SK-N-MC (cell line): ENCODE measurements around the gene AP2S1.

Experiments used
- DNase-seq: peaks from one replicate; pipeline ENCODE4 v3.0.0-alpha.2; 2011; ENCODE audit warnings: low read depth, low spot score
- H3K27ac ChIP-seq: fragments of 200-600 bp; sonication (generic); 2 replicates; pipeline ENCODE4 v1.5.1; 2016; ENCODE audit warnings: mixed run types
- H3K36me3 ChIP-seq: fragments of 200-600 bp; sonication (generic); 2 replicates; pipeline ENCODE4 v1.6.1; 2017; ENCODE audit warnings: antibody characterized with exemption, low read length, mixed read lengths; ENCODE audit not compliant: insufficient read depth
- H3K4me3 ChIP-seq: fragments of 200-600 bp; sonication (generic); 2 replicates; pipeline ENCODE4 v1.5.1; 2016
- H3K9ac ChIP-seq: fragments of 200-600 bp; sonication (generic); 2 replicates; pipeline ENCODE4 v1.8.0; 2017; ENCODE audit warnings: mixed run types, mixed read lengths; ENCODE audit not compliant: insufficient read length
- H3K9me3 ChIP-seq: fragments of 200-600 bp; sonication (generic); 2 replicates; pipeline ENCODE4 v1.6.1; 2017; ENCODE audit warnings: low read depth, mild to moderate bottlenecking, antibody characterized with exemption, low read length, moderate library complexity, mixed read lengths
- EZH2 ChIP-seq: fragments of 200-600 bp; sonication (generic); IDR thresholded peaks from one replicate; pipeline ENCODE4 v1.6.1; 2017; ENCODE audit warnings: antibody characterized with exemption
- FOXP2 ChIP-seq: optimal IDR thresholded peaks from 2 replicates; pipeline ENCODE3; 2011; ENCODE audit warnings: mild to moderate bottlenecking, moderate library complexity; ENCODE audit not compliant: insufficient read depth; ENCODE audit errors: extremely low read length, control extremely low read depth
- POLR2AphosphoS5 ChIP-seq: IDR thresholded peaks from 2 replicates; pipeline ENCODE4 v1.6.1; 2012; ENCODE audit warnings: mild to moderate bottlenecking, low read depth, low read length, borderline replicate concordance

AP2S1 gene

DNA sequence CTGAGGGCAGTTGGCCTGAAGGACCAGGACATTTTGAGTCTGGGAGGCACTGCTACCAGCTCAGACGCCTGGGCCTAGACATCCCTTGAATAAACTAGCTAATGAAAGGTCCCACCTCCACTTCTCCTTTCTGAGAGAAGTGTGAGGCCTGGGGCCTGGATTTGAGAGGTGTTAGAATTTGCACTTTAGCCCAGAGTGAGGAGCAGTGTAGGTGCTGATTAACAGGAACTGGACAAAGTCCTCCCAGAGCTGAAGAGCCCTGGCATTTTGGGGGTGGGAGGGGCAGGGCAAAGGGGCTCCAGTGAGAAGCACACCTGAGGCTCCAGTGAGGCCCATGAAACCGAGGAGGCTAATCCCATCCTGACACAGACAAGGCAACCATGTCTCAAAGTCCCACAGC, 47.1 kb downstream of the AP2S1 start:
- TF ChIP-seq FOXP2 (no peak), EZH2 (no peak), POLR2AphosphoS5 (no peak)
- H3K4me3 ChIP-seq, result no peak overlapping the region
- DNase-seq, result no peak
- H3K9me3 ChIP-seq, result no peaks in the 10 kb centered on the region
- no peak overlapping the region for H3K27ac ChIP-seq
- no peaks in the 10 kb centered on the region for H3K36me3 ChIP-seq
- H3K9ac ChIP-seq, result no peak overlapping the region

DNA sequence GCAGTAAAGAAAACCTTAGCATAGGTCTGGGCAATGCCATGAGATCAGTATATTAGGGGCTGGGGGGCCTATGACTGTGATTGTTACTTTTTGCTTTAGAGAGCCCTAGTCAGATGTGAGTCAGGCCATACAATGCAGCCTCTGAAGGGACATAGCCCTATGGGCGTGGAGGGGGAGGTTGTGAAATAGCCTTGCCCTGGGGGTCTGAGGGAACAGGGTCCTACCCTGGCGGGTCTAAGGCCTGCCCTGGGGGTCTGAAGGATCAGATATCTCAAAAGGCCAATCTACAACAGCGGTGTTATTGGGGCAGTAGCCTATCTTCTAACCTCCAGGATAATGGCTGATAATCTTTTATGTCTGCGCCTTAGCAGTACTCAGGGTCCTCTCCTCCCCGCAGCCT, 48.5 kb downstream of the AP2S1 start:
- TF ChIP-seq POLR2AphosphoS5 (no peak), FOXP2 (no peak), EZH2 (no peak)
- H3K27ac ChIP-seq, result no peak overlapping the region
- no peak overlapping the region for H3K9ac ChIP-seq
- H3K36me3 ChIP-seq, result no peaks in the 10 kb centered on the region
- H3K9me3 ChIP-seq, result no peaks in the 10 kb centered on the region
- DNase-seq, result no peak
- no peak overlapping the region for H3K4me3 ChIP-seq

DNA sequence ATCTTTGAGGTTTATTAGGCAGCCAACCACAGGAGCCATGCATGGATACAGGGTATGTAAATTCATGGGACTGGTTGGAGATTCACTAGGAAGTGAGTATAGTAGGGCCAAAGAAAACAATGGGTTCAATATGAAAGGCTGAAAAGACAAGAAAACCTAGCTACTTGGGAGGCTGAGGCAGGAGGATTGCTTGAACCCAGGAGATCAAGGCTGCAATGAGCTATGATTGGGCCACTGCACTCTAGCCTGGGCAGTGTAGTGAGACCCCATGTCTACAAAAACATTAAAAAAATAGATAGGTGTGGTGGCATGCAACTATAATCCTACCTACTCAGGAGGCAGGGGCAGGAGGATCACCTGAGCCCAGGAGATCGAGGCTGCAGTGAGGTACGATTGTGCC, 51.9 kb downstream of the AP2S1 start:
- Histone ChIP-seq H3K9ac (no peak overlapping the region), H3K4me3 (no peak overlapping the region), H3K9me3 (no peaks in the 10 kb centered on the region), H3K27ac (no peak overlapping the region), H3K36me3 (no peaks in the 10 kb centered on the region)
- no peak for DNase-seq
- no peak for TF ChIP-seq POLR2AphosphoS5
- no peak for TF ChIP-seq FOXP2
- TF ChIP-seq EZH2, result no peak

DNA sequence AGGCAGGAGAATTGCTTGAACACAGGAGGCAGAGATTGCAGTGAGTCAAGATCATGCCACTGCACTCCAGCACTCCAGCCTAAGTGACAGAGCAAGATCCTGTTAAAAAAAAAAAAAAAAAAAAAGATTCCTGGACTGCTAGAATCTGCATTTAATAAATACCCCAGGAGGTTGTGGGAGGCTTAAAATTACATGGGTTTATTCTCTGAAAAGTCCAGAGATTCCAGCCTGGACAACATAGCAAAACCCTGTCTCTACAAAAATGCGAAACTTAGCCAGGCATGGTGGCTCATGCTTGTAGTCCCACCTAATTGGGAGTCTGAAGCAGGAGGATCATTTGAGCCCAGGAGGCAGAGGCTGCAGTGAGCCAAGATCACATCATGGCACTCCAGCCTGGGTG, 52.8 kb downstream of the AP2S1 start:
- no peak for DNase-seq
- TF ChIP-seq FOXP2, result no peak
- TF ChIP-seq POLR2AphosphoS5, result no peak
- no peak for TF ChIP-seq EZH2
- H3K9ac ChIP-seq, result no peak overlapping the region

DNA sequence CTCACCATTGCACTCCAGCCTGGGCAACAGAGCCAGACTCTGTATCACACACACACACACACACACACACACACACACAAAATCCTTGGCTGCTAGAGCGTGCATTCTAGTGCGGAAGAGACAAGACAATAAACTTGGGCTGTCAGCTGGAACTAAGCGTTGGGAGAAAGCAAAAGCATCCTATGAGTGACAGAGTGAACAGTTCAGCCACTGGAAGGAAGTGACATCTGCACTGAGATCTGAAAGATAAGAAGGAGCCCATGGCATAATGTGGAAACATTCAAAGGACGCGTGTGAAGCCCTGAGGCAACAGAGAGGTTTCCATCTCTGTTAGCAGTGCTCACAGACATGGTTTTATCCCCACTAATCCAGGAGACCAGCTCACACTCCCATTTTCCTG, 58.7 kb downstream of the AP2S1 start:
- H3K9ac ChIP-seq, result no peak overlapping the region
- no peak overlapping the region for H3K4me3 ChIP-seq
- no peaks in the 10 kb centered on the region for H3K9me3 ChIP-seq
- H3K27ac ChIP-seq, result no peak overlapping the region
- DNase-seq, result no peak
- no peaks in the 10 kb centered on the region; the same call in 1 of the 2 replicates for H3K36me3 ChIP-seq
- TF ChIP-seq POLR2AphosphoS5, result no peak
- TF ChIP-seq EZH2, result no peak
- no peak for TF ChIP-seq FOXP2

More for the DNA sequence above, 52.8 kb downstream of the AP2S1 start:
- Histone ChIP-seq H3K9me3 (no peaks in the 10 kb centered on the region), H3K4me3 (no peak overlapping the region), H3K27ac (no peak overlapping the region), H3K36me3 (no peaks in the 10 kb centered on the region)

DNA sequence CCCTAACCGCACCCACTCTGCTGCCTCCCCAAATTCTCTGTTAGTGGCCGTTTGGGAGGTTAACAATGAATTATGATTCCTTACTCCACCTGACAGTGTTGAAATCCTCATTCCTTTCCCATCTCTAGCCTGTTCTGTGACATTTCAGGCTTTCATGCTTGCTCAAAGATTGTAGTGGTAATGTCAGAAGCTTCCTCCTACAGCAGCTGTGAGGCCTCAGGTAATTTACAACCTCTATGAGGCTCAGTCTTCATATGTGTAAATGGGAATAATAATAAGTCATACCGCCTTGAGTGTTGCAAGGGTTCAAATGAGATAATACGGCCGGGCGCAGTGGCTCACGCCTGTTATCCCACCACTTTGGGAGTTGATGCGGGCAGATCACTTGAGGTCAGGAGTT, 61.3 kb downstream of the AP2S1 start:
- Histone ChIP-seq H3K4me3 (no peak overlapping the region), H3K36me3 (peaks cover 17% of the 10 kb centered on the region), H3K9ac (no peak overlapping the region), H3K27ac (no peak overlapping the region), H3K9me3 (no peaks in the 10 kb centered on the region)
- no peak for TF ChIP-seq FOXP2
- DNase-seq, result no peak

- Histone ChIP-seq H3K27ac (no peak overlapping the region), H3K36me3 (peaks cover 21% of the 10 kb centered on the region), H3K4me3 (peak overlapping the region; percentile 33; the same call in 1 of the 2 replicates), H3K9ac (no peak overlapping the region), H3K9me3 (no peaks in the 10 kb centered on the region)
- TF ChIP-seq FOXP2, result no peak
- no peak for DNase-seq
These were observed 61.7 kb downstream of the AP2S1 start for GRCh38 chr19:46788968-46789338.

GRCh38 chr19:46788262-46788967, 62.2 kb downstream of the AP2S1 start, which contains the start of gene SLC1A5:
SLC1A5 (minus strand) TSS chr19:46788594; CDS start chr19:46787965, 629 bp downstream.
- peak within 1 kb of the TSS; percentile 97 for H3K4me3 ChIP-seq
- peak; percentile 90 for DNase-seq
- H3K9me3 ChIP-seq, result no peaks in the 10 kb centered on the region
- TF ChIP-seq POLR2AphosphoS5 (peak; percentile 100), FOXP2 (no peak)
- peak within 1 kb of the TSS; percentile 95 for H3K27ac ChIP-seq
- H3K36me3 ChIP-seq, result peaks cover 27% of the 10 kb centered on the region
- H3K9ac ChIP-seq, result peak within 1 kb of the TSS; percentile 99
